GM12878 (cell line): Measurements from ENCODE around the gene CRYL1. TPM values are rescaled to one million over a fixed set of nuclear protein-coding genes. Genes with fewer than 3 reads are reported as not detected.

Experiments
- ATAC-seq: fragments of 200-7000 bp; cut with Tn5 transposase; 3 replicates; pipeline ENCODE4 v1.9.1; 2020; ENCODE audit warnings: mild to moderate bottlenecking, moderate library complexity
- BruUV-seq: library from RNA; stranded (reverse); fragments of 400-500 nt; replicated peaks from 2 replicates; lab custom pipeline; 2021; lab: Mats Ljungman, UMichigan
- CTCF ChIA-PET: fragments of 300-600 bp; sonication (Branson Sonifier 250); formaldehyde crosslinking; extraction: SDS; loops from one replicate; lab custom pipeline; 2021; ENCODE audit warnings: inconsistent platforms; lab: Yijun Ruan, JAX
- POLR2A ChIA-PET: fragments of 350-600 bp; formaldehyde crosslinking; extraction: SDS; loops from one replicate; lab custom pipeline; 2021; ENCODE audit warnings: inconsistent platforms; lab: Charles Lee
- RAD21 ChIA-PET: fragments of 300-600 bp; sonication (Branson Sonifier 250); formaldehyde crosslinking; loops from one replicate; lab custom pipeline; 2023; ENCODE audit warnings: antibody characterized with exemption; ENCODE audit not compliant: unreplicated experiment; lab: Charles Lee
- SMC1A ChIA-PET: fragments of 300-600 bp; sonication (Branson Sonifier 250); formaldehyde crosslinking; loops from one replicate; lab custom pipeline; 2023; ENCODE audit not compliant: unreplicated experiment, uncharacterized antibody; lab: Charles Lee
- DNase-seq: peaks from one replicate; pipeline ENCODE4 v3.0.0-alpha.2; 2011; ENCODE audit warnings: low read depth, low spot score
- FAIRE-seq: peaks from 3 replicates; lab custom pipeline; 2011; peaks lifted over from hg19 to GRCh38; lab: Jason Lieb, UNC
- H2AFZ ChIP-seq: 2 replicates; pipeline ENCODE4 v1.6.0; 2011; ENCODE audit warnings: low read depth, low read length, control low read depth; ENCODE audit not compliant: control insufficient read depth
- H3K27ac ChIP-seq: 2 replicates; pipeline ENCODE4 v1.5.1; 2011; ENCODE audit warnings: control low read depth; ENCODE audit not compliant: control insufficient read depth, insufficient read depth
- H3K27me3 ChIP-seq, 2 experiments: replicated peaks in 1 of 2; 2 replicates each; pipeline versions ENCODE4 v1.6.0 to v1.6.1; 2011; ENCODE audit warnings: low read length in 1 of 2; ENCODE audit not compliant: control insufficient read depth in 2 of 2, insufficient read depth in 2 of 2
- H3K36me3 ChIP-seq, 2 experiments: 2 replicates each; pipeline ENCODE4 v1.5.1; 2011; ENCODE audit warnings: low read length in 1 of 2; ENCODE audit not compliant: control insufficient read depth in 2 of 2, insufficient read depth in 2 of 2
- H3K4me1 ChIP-seq: 2 replicates; pipeline ENCODE4 v1.6.1; 2011; ENCODE audit warnings: mild to moderate bottlenecking, low read length, moderate library complexity, mixed read lengths; ENCODE audit not compliant: control insufficient read depth, insufficient read depth
- H3K4me2 ChIP-seq: 2 replicates; pipeline ENCODE4 v1.6.0; 2011; ENCODE audit warnings: control low read depth; ENCODE audit not compliant: control insufficient read depth, insufficient read depth
- H3K4me3 ChIP-seq: fragments of 200-600 bp; sonication (generic); 2 replicates; pipeline ENCODE4 v1.5.1; 2016
- H3K79me2 ChIP-seq: 2 replicates; pipeline ENCODE4 v1.6.0; 2011; ENCODE audit warnings: low read length; ENCODE audit not compliant: control insufficient read depth, insufficient read depth
- H3K9ac ChIP-seq: 2 replicates; pipeline ENCODE4 v1.8.0; 2011; ENCODE audit warnings: low read length, control low read depth, mixed read lengths; ENCODE audit not compliant: control insufficient read depth, insufficient read depth
- H3K9me3 ChIP-seq: replicated peaks from 3 replicates; pipeline ENCODE4 v1.5.1; 2011; ENCODE audit warnings: mild to moderate bottlenecking, low read length; ENCODE audit not compliant: control insufficient read depth, insufficient read depth
- H4K20me1 ChIP-seq: 2 replicates; pipeline ENCODE4 v1.6.0; 2011; ENCODE audit not compliant: control insufficient read depth, insufficient read depth
- CBFB ChIP-seq: IDR thresholded peaks from 2 replicates; pipeline ENCODE4 v1.6.1; 2016; ENCODE audit warnings: antibody characterized with exemption, low read depth
- HDGF ChIP-seq: fragments of 450-650 bp; IDR thresholded peaks from 2 replicates; pipeline ENCODE4 v1.6.1; 2016; ENCODE audit warnings: antibody characterized with exemption
- KAT2A ChIP-seq: conservative IDR thresholded peaks from 2 replicates; pipeline ENCODE4 v1.6.1; 2011; ENCODE audit warnings: low read depth, low read length; ENCODE audit not compliant: control insufficient read depth
- MTA2 ChIP-seq: fragments of 450-650 bp; IDR thresholded peaks from 2 replicates; pipeline ENCODE4 v1.6.1; 2016; ENCODE audit warnings: low read depth, mild to moderate bottlenecking, moderate library complexity
- NR2C1 ChIP-seq: fragments of 450-650 bp; IDR thresholded peaks from 2 replicates; pipeline ENCODE4 v1.6.1; 2017; ENCODE audit warnings: antibody characterized with exemption, mild to moderate bottlenecking, moderate library complexity
- ZNF217 ChIP-seq: fragments of 450-650 bp; IDR thresholded peaks from 2 replicates; pipeline ENCODE4 v1.6.1; 2017; ENCODE audit warnings: antibody characterized with exemption, mild to moderate bottlenecking
- ZNF274 ChIP-seq: IDR thresholded peaks from one replicate; pipeline ENCODE4 v1.8.0; 2011; ENCODE audit not compliant: insufficient read length, insufficient read depth
- WGBS: methylation state at CpG from one replicate; pipeline ENCODE4 v1.1.6; 2016; ENCODE audit warnings: low lambda C conversion rate; ENCODE audit not compliant: insufficient replicate concordance, insufficient coverage; ENCODE audit errors: missing lambda C conversion rate; 5-methylcytosine and 5-hydroxymethylcytosine counted together
- in situ Hi-C: fragments of 300-500 bp; cut with MboI; formaldehyde crosslinking; loops from 9 replicates; pipeline ENCODE4 v1.14.3; 2018; ENCODE audit warnings: mixed read lengths
- intact Hi-C: fragments of 100-400 bp; cut with micrococcal nuclease; formaldehyde crosslinking; loops from one replicate; pipeline ENCODE4 v1.14.2; 2022; ENCODE audit not compliant: unreplicated experiment
- polyA plus RNA-seq, 11 experiments: library from polyadenylated mRNA; depleted of rRNA in 4 of 11; unstranded in 6 of 11; stranded (reverse) in 5 of 11; fragments of >200 nt; fragmentation: Nextera tagmentation in 4 of 11; fragmentation: Illumina TruSeq in 1 of 11; extraction: Ambion mirVana in 4 of 11; extraction: Trizol in 1 of 11; gene quantifications; 1 replicate in 1 of 11; 2 replicates in 10 of 11; pipeline versions ENCODE4 v1.2.1 to v1.2.3, GENCODE V29; 2011 to 2016; ENCODE audit warnings: inconsistent platforms in 2 of 11, missing spikeins in 2 of 11, low read depth in 1 of 11
- total RNA-seq, 4 experiments: library from RNA; depleted of rRNA in 3 of 4; stranded (reverse); fragments of >200 nt in 3 of 4; fragmentation: Illumina TruSeq in 1 of 4; extraction: Trizol in 1 of 4; gene quantifications; 2 replicates each; pipeline versions ENCODE4 v1.2.1 to v1.2.3, GENCODE V29; 2013 to 2021
- TF ChIP-seq, protein P1 (sequence below): fragments of 450-650 bp; formaldehyde crosslinking; IDR thresholded peaks from 2 replicates; pipeline ENCODE4 v1.4.0; 2022; ENCODE audit warnings: mild to moderate bottlenecking, moderate library complexity
- TF ChIP-seq, protein P2 (sequence below): fragments of 150-350 bp; IDR thresholded peaks from 2 replicates; pipeline ENCODE4 v1.6.1; 2014; ENCODE audit warnings: mild to moderate bottlenecking, low read depth, low read length

The CRYL1 gene
- total and polyA plus RNA-seq, 10 of the 15 experiments (the other 5 are each of a cell fraction or from before 2014, with no cell fraction given), result 5.5 to 36.7 (median 12.2) TPM

DNA sequence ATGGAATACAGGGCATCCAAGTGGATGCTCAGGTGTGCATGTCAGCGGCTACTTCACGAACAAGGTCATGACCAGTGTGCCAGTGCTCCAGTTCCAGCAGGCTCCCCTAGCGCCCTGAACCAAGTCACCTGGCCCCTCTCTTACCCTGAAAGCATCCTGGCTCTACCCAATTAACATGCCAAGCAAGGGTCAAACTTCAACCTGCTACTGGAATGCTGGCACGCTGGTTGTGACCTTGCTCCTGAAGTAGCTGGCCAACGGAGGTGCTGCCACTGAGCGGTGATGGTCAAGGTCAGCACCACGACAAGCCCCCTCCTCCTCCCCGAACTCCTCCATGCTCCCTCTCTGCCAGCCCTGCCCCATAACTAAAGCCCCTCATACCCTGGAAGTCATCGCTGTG is 96.0 kb downstream of the CRYL1 start:
- no peak for FAIRE-seq

More for the DNA sequence above, 96.0 kb downstream of the CRYL1 start:
- intact Hi-C loops, result no loop called here
- WGBS, result 95% methylated on average over 9 of the region's 9 CpGs
- CTCF ChIA-PET, result no interaction called here
- Histone ChIP-seq H3K79me2 (no peaks in the 10 kb centered on the region), H3K27me3 (no peaks in the 10 kb centered on the region), H4K20me1 (no peaks in the 10 kb centered on the region), H3K4me2 (no peak overlapping the region), H3K27ac (no peak overlapping the region), H3K9ac (no peak overlapping the region), H3K4me3 (no peak overlapping the region), H3K9me3 (no peaks in the 10 kb centered on the region; the same call in 2 of the 3 replicates), H2AFZ (no peak overlapping the region), H3K36me3 (no peaks in the 10 kb centered on the region), H3K4me1 (peaks cover 17% of the 10 kb centered on the region)
- RAD21 ChIA-PET, result no interaction called here
- BruUV-seq, result no TSS peak
- DNase-seq (no peak), ATAC-seq (no peak)
- in situ Hi-C loops, result no loop called here
- POLR2A ChIA-PET, result no interaction called here
- SMC1A ChIA-PET, result interaction anchor here (1.1 kb wide), 1 partner anchor 71 kb away, joined by 3 read pairs; no protein-coding TSS in a partner anchor
- no peak for TF ChIP-seq HDGF
- no peak for TF ChIP-seq NR2C1
- no peak for TF ChIP-seq KAT2A
- TF ChIP-seq MTA2, result no peak
- no peak for TF ChIP-seq ZNF217
- TF ChIP-seq, protein P1, sequence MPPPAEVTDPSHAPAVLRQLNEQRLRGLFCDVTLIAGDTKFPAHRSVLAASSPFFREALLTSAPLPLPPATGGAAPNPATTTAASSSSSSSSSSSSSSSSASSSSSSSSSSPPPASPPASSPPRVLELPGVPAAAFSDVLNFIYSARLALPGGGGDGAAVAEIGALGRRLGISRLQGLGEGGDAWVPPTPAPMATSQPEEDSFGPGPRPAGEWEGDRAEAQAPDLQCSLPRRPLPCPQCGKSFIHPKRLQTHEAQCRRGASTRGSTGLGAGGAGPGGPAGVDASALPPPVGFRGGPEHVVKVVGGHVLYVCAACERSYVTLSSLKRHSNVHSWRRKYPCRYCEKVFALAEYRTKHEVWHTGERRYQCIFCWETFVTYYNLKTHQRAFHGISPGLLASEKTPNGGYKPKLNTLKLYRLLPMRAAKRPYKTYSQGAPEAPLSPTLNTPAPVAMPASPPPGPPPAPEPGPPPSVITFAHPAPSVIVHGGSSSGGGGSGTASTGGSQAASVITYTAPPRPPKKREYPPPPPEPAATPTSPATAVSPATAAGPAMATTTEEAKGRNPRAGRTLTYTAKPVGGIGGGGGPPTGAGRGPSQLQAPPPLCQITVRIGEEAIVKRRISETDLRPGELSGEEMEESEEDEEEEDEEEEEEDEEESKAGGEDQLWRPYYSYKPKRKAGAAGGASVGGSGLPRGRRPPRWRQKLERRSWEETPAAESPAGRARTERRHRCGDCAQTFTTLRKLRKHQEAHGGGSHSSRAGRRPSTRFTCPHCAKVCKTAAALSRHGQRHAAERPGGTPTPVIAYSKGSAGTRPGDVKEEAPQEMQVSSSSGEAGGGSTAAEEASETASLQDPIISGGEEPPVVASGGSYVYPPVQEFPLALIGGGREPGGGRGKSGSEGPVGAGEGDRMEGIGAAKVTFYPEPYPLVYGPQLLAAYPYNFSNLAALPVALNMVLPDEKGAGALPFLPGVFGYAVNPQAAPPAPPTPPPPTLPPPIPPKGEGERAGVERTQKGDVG (CRISPR knock-in tag), result no peak
- no peak for TF ChIP-seq ZNF274
- TF ChIP-seq, protein P2, sequence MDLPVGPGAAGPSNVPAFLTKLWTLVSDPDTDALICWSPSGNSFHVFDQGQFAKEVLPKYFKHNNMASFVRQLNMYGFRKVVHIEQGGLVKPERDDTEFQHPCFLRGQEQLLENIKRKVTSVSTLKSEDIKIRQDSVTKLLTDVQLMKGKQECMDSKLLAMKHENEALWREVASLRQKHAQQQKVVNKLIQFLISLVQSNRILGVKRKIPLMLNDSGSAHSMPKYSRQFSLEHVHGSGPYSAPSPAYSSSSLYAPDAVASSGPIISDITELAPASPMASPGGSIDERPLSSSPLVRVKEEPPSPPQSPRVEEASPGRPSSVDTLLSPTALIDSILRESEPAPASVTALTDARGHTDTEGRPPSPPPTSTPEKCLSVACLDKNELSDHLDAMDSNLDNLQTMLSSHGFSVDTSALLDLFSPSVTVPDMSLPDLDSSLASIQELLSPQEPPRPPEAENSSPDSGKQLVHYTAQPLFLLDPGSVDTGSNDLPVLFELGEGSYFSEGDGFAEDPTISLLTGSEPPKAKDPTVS, result no peak
- no peak for TF ChIP-seq CBFB
